Mesenchymal stem cell (in vitro differentiated cells and primary cell): ENCODE results near the gene NKIRAS2.

Source experiments
- DNase-seq: peaks from one replicate; pipeline ENCODE4 v3.0.0-alpha.2; 2013
- H2AFZ ChIP-seq: one replicate; pipeline ENCODE4 v1.6.1; 2013; ENCODE audit warnings: low read depth, mild to moderate bottlenecking, control low read depth, inconsistent platforms, low read length, moderate library complexity
- H2AK5ac ChIP-seq: 2 replicates; pipeline ENCODE4 v1.6.1; 2013; ENCODE audit warnings: low read length, moderate library complexity, mild to moderate bottlenecking, inconsistent platforms; ENCODE audit not compliant: severe bottlenecking
- H2BK120ac ChIP-seq: one replicate; pipeline ENCODE4 v1.6.1; 2013; ENCODE audit warnings: low read depth, mild to moderate bottlenecking, inconsistent platforms, low read length, moderate library complexity
- H2BK12ac ChIP-seq, 2 experiments: one replicate each; pipeline ENCODE4 v1.6.1; 2013; ENCODE audit warnings: inconsistent platforms in 2 of 2, low read length in 2 of 2, mild to moderate bottlenecking in 2 of 2, moderate library complexity in 2 of 2, control low read depth in 1 of 2
- H2BK15ac ChIP-seq: one replicate; pipeline ENCODE4 v1.6.1; 2013; ENCODE audit warnings: mild to moderate bottlenecking, low read depth, inconsistent platforms; ENCODE audit not compliant: poor library complexity, severe bottlenecking
- H2BK5ac ChIP-seq: 2 replicates; pipeline ENCODE4 v1.6.1; 2013; ENCODE audit warnings: low read depth, mild to moderate bottlenecking, low read length, control low read depth, inconsistent platforms; ENCODE audit not compliant: poor library complexity, severe bottlenecking
- H3K14ac ChIP-seq, 2 experiments: one replicate each; pipeline ENCODE4 v1.6.1; 2013; ENCODE audit warnings: inconsistent platforms in 2 of 2, low read length in 2 of 2, control low read depth in 1 of 2, mild to moderate bottlenecking in 1 of 2, moderate library complexity in 1 of 2
- H3K18ac ChIP-seq, 2 experiments: one replicate each; pipeline ENCODE4 v1.6.1; 2013; ENCODE audit warnings: inconsistent platforms in 2 of 2, low read length in 2 of 2, control low read depth in 1 of 2, low read depth in 1 of 2, mild to moderate bottlenecking in 1 of 2
- H3K23ac ChIP-seq, 2 experiments: one replicate each; pipeline ENCODE4 v1.6.1; 2013; ENCODE audit warnings: inconsistent platforms in 2 of 2, low read length in 2 of 2, mild to moderate bottlenecking in 2 of 2, moderate library complexity in 2 of 2, control low read depth in 1 of 2
- H3K27ac ChIP-seq: 2 replicates; pipeline ENCODE4 v1.5.1; 2013; ENCODE audit warnings: mild to moderate bottlenecking, moderate library complexity, low read length, control low read depth, inconsistent platforms; ENCODE audit not compliant: poor library complexity, severe bottlenecking
- H3K27me3 ChIP-seq, 2 experiments: 2 replicates each; pipeline versions ENCODE4 v1.6.1 to v1.7.0; 2013; ENCODE audit warnings: low read length in 2 of 2, mild to moderate bottlenecking in 2 of 2, moderate library complexity in 2 of 2, control low read depth in 1 of 2, inconsistent platforms in 1 of 2; ENCODE audit not compliant: control insufficient read depth in 1 of 2, insufficient read depth in 1 of 2
- H3K36me3 ChIP-seq, 2 experiments: 2 replicates each; pipeline versions ENCODE4 v1.6.1 to v1.7.0; 2013; ENCODE audit warnings: low read length in 2 of 2, control low read depth in 1 of 2, inconsistent platforms in 1 of 2, low read depth in 1 of 2, mild to moderate bottlenecking in 1 of 2; ENCODE audit not compliant: insufficient read depth in 2 of 2, control insufficient read depth in 1 of 2
- H3K4ac ChIP-seq, 2 experiments: one replicate each; pipeline ENCODE4 v1.6.1; 2013; ENCODE audit warnings: inconsistent platforms in 2 of 2, low read length in 2 of 2, mild to moderate bottlenecking in 2 of 2, moderate library complexity in 2 of 2, control low read depth in 1 of 2, low read depth in 1 of 2
- H3K4me1 ChIP-seq: 2 replicates; pipeline ENCODE4 v1.6.1; 2013; ENCODE audit warnings: low read depth, low read length, control low read depth; ENCODE audit not compliant: control insufficient read depth, insufficient read depth
- H3K4me2 ChIP-seq: 2 replicates; pipeline ENCODE4 v1.6.1; 2013; ENCODE audit warnings: low read length, mild to moderate bottlenecking, inconsistent platforms; ENCODE audit not compliant: poor library complexity, severe bottlenecking
- H3K4me3 ChIP-seq, 2 experiments: 2 replicates each; pipeline versions ENCODE4 v1.5.1 to v1.7.0; 2013; ENCODE audit warnings: low read length in 2 of 2, mild to moderate bottlenecking in 2 of 2, control low read depth in 1 of 2, low read depth in 1 of 2; ENCODE audit not compliant: insufficient read depth in 1 of 2
- H3K79me1 ChIP-seq: replicated peaks from 2 replicates; pipeline ENCODE4 v1.6.1; 2013; ENCODE audit warnings: mild to moderate bottlenecking, control low read depth, low read length, inconsistent platforms; ENCODE audit not compliant: poor library complexity, severe bottlenecking
- H3K9ac ChIP-seq: 2 replicates; pipeline ENCODE4 v1.7.0; 2013; ENCODE audit warnings: mild to moderate bottlenecking, low read length, moderate library complexity
- H3K9me3 ChIP-seq: 2 replicates; pipeline ENCODE4 v1.7.0; 2013; ENCODE audit warnings: mild to moderate bottlenecking, low read length; ENCODE audit not compliant: control insufficient read depth
- H4K8ac ChIP-seq: one replicate; pipeline ENCODE4 v1.6.1; 2013; ENCODE audit warnings: inconsistent platforms, mild to moderate bottlenecking, low read length, moderate library complexity
- H4K91ac ChIP-seq: one replicate; pipeline ENCODE4 v1.6.1; 2013; ENCODE audit warnings: mild to moderate bottlenecking, low read length, inconsistent platforms
- WGBS: methylation state at CpG from one replicate; pipeline ENCODE4 v1.1.7; 2013; ENCODE audit warnings: mixed read lengths; 5-methylcytosine and 5-hydroxymethylcytosine counted together

Gene NKIRAS2

DNA sequence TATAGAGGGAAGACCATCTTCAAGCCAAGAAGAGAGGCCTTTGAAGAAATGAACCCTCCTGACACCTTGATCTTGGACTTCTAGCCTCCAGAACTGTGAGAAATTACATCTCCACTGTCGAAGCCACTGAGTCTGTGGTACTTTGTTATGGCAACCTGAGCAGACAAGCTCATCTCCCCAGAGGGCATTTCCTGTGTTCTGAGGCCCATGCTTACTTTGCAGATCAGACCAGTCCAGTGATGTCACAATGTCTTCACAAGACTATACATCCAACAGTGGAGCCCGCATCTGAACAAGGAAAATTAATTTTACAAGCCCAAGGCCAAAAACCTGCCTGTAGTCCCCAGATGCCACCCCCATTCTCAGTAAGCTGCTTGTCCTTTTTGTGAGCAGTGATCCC is 45.3 kb downstream of the NKIRAS2 start:
- Histone ChIP-seq H4K91ac (no peak overlapping the region), H3K4me3 (no peak overlapping the region), H3K9ac (no peak overlapping the region), H3K27me3 (peaks cover 13 to 64% of the 10 kb centered on the region in 2 experiments), H2AK5ac (no peak overlapping the region), H2BK120ac (no peak overlapping the region), H2BK15ac (no peak overlapping the region), H3K14ac (no peak overlapping the region), H3K23ac (no peak overlapping the region), H4K8ac (no peak overlapping the region), H2BK5ac (no peak overlapping the region), H3K27ac (no peak overlapping the region), H3K36me3 (no peaks in the 10 kb centered on the region), H3K4me1 (peaks cover 7% of the 10 kb centered on the region), H3K9me3 (no peaks in the 10 kb centered on the region), H3K18ac (no peak overlapping the region), H3K79me1 (no peaks in the 10 kb centered on the region), H2AFZ (no peak overlapping the region), H3K4me2 (no peak overlapping the region), H2BK12ac (no peak overlapping the region), H3K4ac (no peak overlapping the region)
- no peak for DNase-seq
- WGBS = 78% methylated on average over 2 of the region's 2 CpGs

- H3K27ac ChIP-seq = no peak overlapping the region
- no peak overlapping the region for H2BK120ac ChIP-seq
- H3K4me2 ChIP-seq = no peak overlapping the region
- H4K8ac ChIP-seq = no peak overlapping the region
- H3K4me3 ChIP-seq = no peak overlapping the region
- H3K9me3 ChIP-seq = no peaks in the 10 kb centered on the region
- peaks cover 14% of the 10 kb centered on the region for H3K4me1 ChIP-seq
- no peak overlapping the region for H2BK15ac ChIP-seq
- no peaks in the 10 kb centered on the region for H3K79me1 ChIP-seq
- no peak overlapping the region for H4K91ac ChIP-seq
- H2AK5ac ChIP-seq = no peak overlapping the region
- WGBS = 29% methylated on average over 11 of the region's 12 CpGs
- H2BK5ac ChIP-seq = no peak overlapping the region
- H3K4ac ChIP-seq = no peak overlapping the region
- H3K9ac ChIP-seq = no peak overlapping the region
- H3K27me3 ChIP-seq = peaks cover 34 to 75% of the 10 kb centered on the region in 2 experiments
- DNase-seq = peak; percentile 45
- no peaks in the 10 kb centered on the region for H3K36me3 ChIP-seq
- peak overlapping the region in 1 of 2 experiments; percentile 27 for H3K14ac ChIP-seq
- no peak overlapping the region for H3K18ac ChIP-seq
- no peak overlapping the region for H2AFZ ChIP-seq
- no peak overlapping the region for H2BK12ac ChIP-seq
- no peak overlapping the region for H3K23ac ChIP-seq
These were observed 47.6 kb downstream of the NKIRAS2 start for GRCh38 chr17:42067371-42068091.

DNA sequence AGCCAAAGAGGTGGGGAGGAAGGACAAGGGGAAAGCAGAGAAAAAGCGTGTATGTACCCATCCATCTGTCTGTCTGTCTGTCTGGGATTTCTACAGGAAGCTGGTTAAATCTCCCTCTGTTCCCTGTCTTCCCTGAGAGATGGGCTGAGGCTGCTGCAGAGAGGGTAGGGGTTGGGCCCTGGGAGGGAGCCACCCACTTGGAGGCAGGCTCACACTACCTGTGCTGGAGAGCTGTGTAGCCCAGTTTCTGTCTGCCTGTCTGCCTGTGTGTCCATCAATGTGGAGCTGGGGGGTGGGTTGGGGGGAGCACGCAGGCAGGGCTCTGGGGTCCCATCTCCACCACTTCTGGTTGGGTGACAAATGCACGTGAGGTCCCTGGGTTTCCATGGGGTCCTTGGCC is 49.1 kb downstream of the NKIRAS2 start:
- no peak overlapping the region for H3K18ac ChIP-seq
- H3K27ac ChIP-seq = no peak overlapping the region
- H2BK12ac ChIP-seq = no peak overlapping the region
- H3K27me3 ChIP-seq = peaks cover 48 to 76% of the 10 kb centered on the region in 2 experiments
- no peaks in the 10 kb centered on the region for H3K9me3 ChIP-seq
- H3K4me2 ChIP-seq = no peak overlapping the region
- H3K14ac ChIP-seq = no peak overlapping the region
- H3K79me1 ChIP-seq = no peaks in the 10 kb centered on the region
- H2BK15ac ChIP-seq = peak overlapping the region; percentile 21
- no peak overlapping the region for H3K4ac ChIP-seq
- no peak overlapping the region for H3K9ac ChIP-seq
- H3K23ac ChIP-seq = no peak overlapping the region
- H3K36me3 ChIP-seq = no peaks in the 10 kb centered on the region
- 74% methylated on average over 3 of the region's 3 CpGs for WGBS
- no peak overlapping the region for H4K91ac ChIP-seq
- H2BK120ac ChIP-seq = no peak overlapping the region
- no peak overlapping the region for H2AFZ ChIP-seq
- no peak overlapping the region for H2AK5ac ChIP-seq
- no peak for DNase-seq
- H3K4me3 ChIP-seq = no peak overlapping the region
- H4K8ac ChIP-seq = no peak overlapping the region
- H3K4me1 ChIP-seq = peaks cover 11% of the 10 kb centered on the region
- H2BK5ac ChIP-seq = no peak overlapping the region

GRCh38 chr17:42071810-42072209 is 51.9 kb downstream of the NKIRAS2 start:
- Histone ChIP-seq H2BK12ac (no peak overlapping the region), H3K27me3 (peaks cover 59 to 71% of the 10 kb centered on the region in 2 experiments), H3K9me3 (no peaks in the 10 kb centered on the region), H4K91ac (no peak overlapping the region), H3K14ac (no peak overlapping the region), H3K79me1 (no peaks in the 10 kb centered on the region), H3K9ac (no peak overlapping the region), H3K27ac (no peak overlapping the region), H2BK120ac (no peak overlapping the region), H3K4me1 (peaks cover 10% of the 10 kb centered on the region), H3K36me3 (no peaks in the 10 kb centered on the region), H4K8ac (no peak overlapping the region), H3K4ac (no peak overlapping the region), H3K23ac (no peak overlapping the region), H2AFZ (no peak overlapping the region), H3K4me3 (no peak overlapping the region), H3K18ac (no peak overlapping the region), H3K4me2 (no peak overlapping the region), H2BK5ac (no peak overlapping the region), H2AK5ac (no peak overlapping the region), H2BK15ac (no peak overlapping the region)
- 50% methylated on average over 1 of the region's 3 CpGs for WGBS
- DNase-seq = no peak
